ENCODE measurements around the gene DUSP2. TPM values are rescaled to one million over a fixed set of nuclear protein-coding genes. Genes with fewer than 3 reads are reported as not detected.

The DUSP2 gene
- total RNA-seq, 1 donor: 3.3 TPM

- Histone ChIP-seq H2AFZ (ENCODE audit: low read length) (no peak overlapping the region), H3K79me2 (ENCODE audit: insufficient read depth, low read length) (no peaks in the 10 kb centered on the region), H3K27ac (ENCODE audit: low read depth, low read length) (no peak overlapping the region), H4K20me1 (ENCODE audit: insufficient read depth, low read length) (no peaks in the 10 kb centered on the region), H3K4me3 (ENCODE audit: insufficient read depth, low read length) (no peak overlapping the region), H3K4me1 (ENCODE audit: insufficient read depth, low read length) (no peaks in the 10 kb centered on the region), H3K36me3 (ENCODE audit: insufficient read depth, low read length) (no peaks in the 10 kb centered on the region), H3K4me2 (ENCODE audit: insufficient read depth, low read length) (no peak overlapping the region), H3K27me3 (ENCODE audit: insufficient read depth, low read length) (peaks cover 2% of the 10 kb centered on the region), H3K9me3 (ENCODE audit: low read depth, low read length) (no peaks in the 10 kb centered on the region)
- peak; percentile 65 for DNase-seq (ENCODE audit: insufficient read length, low spot score, missing footprints)
- no peak for TF ChIP-seq CTCF (IDR thresholded peaks at IDR 0.05; ENCODE audit: extremely low read depth, low read depth, low read length)
These were observed 14.0 kb upstream of the DUSP2 start for GRCh38 chr2:96159084-96159830.

GRCh38 chr2:96158554-96158940 is 13.3 kb upstream of the DUSP2 start:
- no peak overlapping the region for H3K27ac ChIP-seq (ENCODE audit: low read depth, low read length)
- no peak for TF ChIP-seq CTCF (IDR thresholded peaks at IDR 0.05; ENCODE audit: extremely low read depth, low read depth, low read length)
- H2AFZ ChIP-seq (ENCODE audit: low read length): no peak overlapping the region

GRCh38 chr2:96157649-96158553 is 12.7 kb upstream of the DUSP2 start:
- Histone ChIP-seq H3K36me3 (ENCODE audit: insufficient read depth, low read length) (no peaks in the 10 kb centered on the region), H4K20me1 (ENCODE audit: insufficient read depth, low read length) (no peaks in the 10 kb centered on the region), H3K27me3 (ENCODE audit: insufficient read depth, low read length) (peaks cover 2% of the 10 kb centered on the region), H2AFZ (ENCODE audit: low read length) (no peak overlapping the region), H3K4me2 (ENCODE audit: insufficient read depth, low read length) (no peak overlapping the region), H3K4me3 (ENCODE audit: insufficient read depth, low read length) (no peak overlapping the region), H3K27ac (ENCODE audit: low read depth, low read length) (no peak overlapping the region), H3K4me1 (ENCODE audit: insufficient read depth, low read length) (no peaks in the 10 kb centered on the region), H3K79me2 (ENCODE audit: insufficient read depth, low read length) (no peaks in the 10 kb centered on the region), H3K9me3 (ENCODE audit: low read depth, low read length) (no peaks in the 10 kb centered on the region)
- DNase-seq (ENCODE audit: insufficient read length, low spot score, missing footprints): peak; percentile 79
- no peak for TF ChIP-seq CTCF (IDR thresholded peaks at IDR 0.05; ENCODE audit: extremely low read depth, low read depth, low read length)

More at GRCh38 chr2:96158554-96158940, 13.3 kb upstream of the DUSP2 start:
- Histone ChIP-seq H3K36me3 (ENCODE audit: insufficient read depth, low read length) (no peaks in the 10 kb centered on the region), H3K79me2 (ENCODE audit: insufficient read depth, low read length) (no peaks in the 10 kb centered on the region), H3K9me3 (ENCODE audit: low read depth, low read length) (no peaks in the 10 kb centered on the region), H4K20me1 (ENCODE audit: insufficient read depth, low read length) (no peaks in the 10 kb centered on the region), H3K27me3 (ENCODE audit: insufficient read depth, low read length) (peaks cover 2% of the 10 kb centered on the region), H3K4me3 (ENCODE audit: insufficient read depth, low read length) (no peak overlapping the region), H3K4me2 (ENCODE audit: insufficient read depth, low read length) (no peak overlapping the region), H3K4me1 (ENCODE audit: insufficient read depth, low read length) (no peaks in the 10 kb centered on the region)
- peak; percentile 9 for DNase-seq (ENCODE audit: insufficient read length, low spot score, missing footprints)

Data from osteoblast (primary cell).